Ramos (cell line): Measurements from ENCODE around the gene MSX2.
"Not testable (repeated sequence)": the region's sequence is repeated elsewhere in the genome, so short reads cannot be mapped to it uniquely, and the experiment has no call there.

Source experiments
- in situ Hi-C: fragments of 300-500 bp; cut with MboI; formaldehyde crosslinking; loops from one replicate; pipeline ENCODE4 v1.14.3; 2022; ENCODE audit warnings: low sequenced_read_pairs; ENCODE audit not compliant: unreplicated experiment

The MSX2 gene

DNA sequence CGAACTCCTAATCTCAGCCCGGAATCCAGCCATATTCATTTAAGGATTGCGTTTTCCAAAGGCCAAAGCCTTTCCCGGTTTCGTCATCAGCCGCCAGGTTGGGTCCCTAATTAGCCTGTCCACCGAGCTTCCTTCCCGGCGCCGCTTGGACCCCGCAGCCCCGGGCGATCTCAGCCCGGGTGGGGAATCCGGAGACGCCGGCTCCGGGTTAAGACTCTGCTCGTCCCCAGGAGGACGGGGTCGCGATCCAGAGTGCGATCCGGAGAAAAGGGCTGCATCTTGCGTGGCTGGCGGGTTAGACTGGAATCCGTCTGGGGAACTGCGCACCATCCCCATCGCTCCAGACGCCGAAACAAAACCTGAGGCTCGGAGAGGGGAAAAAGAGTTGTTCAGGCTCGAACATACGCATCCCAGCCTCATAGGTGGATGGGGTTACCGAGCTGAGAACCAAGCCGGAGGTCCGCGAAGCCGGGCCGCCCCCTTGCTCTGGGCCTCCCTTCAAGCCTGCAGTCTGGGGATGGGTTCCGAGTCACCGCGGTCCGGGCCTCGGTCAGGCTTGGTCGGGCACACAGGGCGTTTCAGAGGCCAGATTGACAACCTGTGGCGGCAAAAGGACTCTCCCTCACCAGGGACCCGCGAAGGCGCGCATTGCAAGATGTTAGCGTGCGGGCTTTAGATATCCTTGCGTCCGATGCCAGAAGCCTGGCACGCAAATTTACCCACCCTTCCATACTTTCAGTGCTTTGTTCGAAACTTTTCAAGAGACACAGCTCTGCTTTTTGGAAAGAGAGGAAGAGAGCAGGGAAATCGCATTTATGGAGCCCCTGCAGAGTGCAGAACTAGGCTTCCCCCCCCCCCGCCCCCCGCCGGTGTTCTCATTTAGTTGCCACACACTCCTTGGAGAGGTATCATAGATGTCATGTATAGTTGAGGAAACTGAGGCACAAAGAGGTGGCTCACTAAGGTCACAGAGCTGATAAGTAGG lies 7.9 kb downstream of the MSX2 start:
- in situ Hi-C loops, result no loop called here

DNA sequence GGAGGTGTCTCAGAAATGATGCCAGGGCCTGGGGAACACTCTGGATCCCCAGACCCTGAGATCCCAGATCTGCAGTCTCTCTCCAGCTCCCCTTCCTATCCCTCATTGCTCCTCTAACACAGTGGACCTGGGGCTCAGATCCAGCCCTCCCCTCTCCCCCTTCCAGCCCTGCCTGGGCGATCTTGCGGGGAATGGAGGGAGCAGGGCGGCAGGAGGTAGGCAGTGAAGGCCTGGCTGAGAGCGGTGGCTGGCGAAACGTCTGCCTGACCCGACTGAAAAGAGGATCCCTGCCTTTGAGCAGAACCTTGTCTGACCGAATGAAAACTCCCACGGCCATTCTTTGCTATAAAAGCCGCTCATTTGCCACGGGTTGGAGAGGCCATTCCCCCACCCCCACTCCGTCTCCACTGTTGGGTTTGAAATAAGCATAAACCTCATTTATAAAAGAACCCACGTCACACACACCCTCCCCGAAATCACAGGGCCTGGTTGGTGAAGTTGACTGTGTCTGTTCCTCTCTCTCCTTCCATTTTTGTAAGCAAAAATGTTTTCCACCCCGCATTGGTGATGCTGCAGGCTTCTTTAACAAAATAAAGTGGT lies 8.8 kb downstream of the MSX2 start:
- in situ Hi-C loops, result no loop called here

DNA sequence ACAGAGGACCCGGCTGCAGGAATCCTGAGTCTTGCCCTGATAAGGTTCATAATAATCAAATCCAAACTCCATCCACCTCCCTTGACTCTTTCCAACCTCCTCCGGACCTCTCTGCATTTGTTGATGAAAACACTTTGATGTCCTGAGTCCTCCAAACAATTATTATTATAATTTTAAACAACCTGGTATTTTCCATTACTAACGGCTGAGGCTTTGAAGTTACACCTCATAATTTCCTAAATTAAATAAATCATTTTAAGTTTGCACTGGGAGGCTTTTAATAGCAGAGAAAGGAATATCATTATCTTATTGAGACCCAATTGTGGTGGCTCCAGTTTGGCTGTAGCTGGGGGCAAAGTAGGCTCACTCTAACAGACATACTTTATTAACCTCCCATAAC lies 9.5 kb downstream of the MSX2 start:
- in situ Hi-C loops, result no loop called here

DNA sequence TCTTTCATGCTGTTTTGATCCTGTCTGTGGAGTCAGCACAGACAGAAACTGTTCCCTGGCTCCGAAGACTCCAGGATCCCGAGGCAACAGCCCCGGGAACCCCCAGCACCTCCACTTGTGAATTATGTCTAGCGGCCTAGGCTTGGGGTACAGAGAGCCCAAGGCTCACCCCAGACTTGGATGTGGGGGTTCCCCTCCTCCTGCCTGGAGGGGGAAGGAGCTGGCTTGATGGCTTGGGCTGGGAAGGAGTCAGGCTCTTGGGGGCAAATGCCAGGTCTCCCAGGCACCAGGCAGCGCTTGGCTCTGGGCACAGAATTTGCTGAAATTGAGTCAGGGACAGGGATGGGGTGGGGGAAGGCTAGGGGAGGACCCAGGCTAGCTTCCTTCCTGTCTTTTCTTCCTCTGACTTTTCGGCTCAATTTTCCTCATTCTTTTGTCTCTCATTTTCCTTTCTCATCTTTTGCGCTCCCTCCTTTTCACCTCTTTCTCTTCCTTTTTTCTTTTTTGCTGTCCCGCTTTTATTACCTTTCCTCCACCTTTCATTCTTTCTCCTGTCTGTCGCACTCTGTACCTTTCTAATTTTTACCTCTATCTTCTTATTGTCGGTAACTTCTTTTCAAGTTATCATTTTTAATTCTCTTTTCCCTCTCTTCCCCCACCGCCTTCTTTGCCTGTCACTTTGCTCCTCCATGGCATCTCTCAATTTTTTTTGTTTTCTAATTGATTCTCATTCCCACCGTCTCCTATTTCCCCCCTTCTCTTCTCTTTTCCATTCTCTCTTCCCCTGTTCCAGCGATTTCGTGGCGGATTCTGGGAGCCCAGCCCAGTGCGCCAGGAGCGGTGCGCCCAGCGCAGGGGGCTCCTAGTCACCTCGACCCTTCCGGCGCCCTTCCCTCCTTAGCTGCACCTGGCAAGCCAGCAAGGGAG lies 10.5 kb downstream of the MSX2 start:
- in situ Hi-C loops, result no loop called here

DNA sequence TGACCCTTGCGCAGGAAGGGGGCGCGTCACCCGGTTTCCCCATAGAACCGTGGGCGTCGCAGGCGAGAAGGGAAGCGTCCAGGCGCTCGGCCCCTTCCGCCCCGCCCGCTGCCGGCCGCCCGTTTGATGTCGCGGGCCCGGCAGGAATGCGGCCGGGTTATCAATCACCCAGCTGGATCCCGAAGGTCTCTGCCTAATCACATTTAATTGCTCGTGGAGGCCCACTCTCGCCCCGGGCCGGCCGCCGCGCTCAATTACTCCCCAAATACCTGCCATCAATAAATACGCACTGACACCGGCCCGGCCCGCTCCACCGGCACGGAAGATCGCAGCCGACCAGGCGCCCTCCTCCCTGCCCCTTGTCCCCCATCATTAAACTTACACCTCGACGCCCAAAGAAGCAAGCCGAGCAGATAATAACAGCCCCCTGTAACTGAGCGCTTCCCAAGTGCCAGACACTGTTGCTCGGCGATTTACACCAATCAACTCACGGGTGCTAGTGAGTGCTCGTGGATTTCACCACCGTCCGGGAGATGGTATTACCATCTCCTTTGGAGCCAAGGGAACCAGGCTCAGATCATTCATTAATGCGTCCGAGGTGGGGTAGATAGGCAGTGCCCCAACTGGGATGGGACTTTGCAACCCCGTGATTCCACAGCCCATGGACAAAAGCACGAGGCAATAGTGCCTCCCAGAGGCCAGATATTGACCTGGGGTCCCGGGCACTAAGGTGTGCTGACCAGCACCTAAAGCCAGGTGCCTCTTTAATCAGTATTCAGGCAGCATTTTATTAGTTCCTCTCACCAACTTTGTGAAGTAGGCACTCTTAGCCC lies 11.3 kb downstream of the MSX2 start:
- in situ Hi-C loops, result no loop called here

DNA sequence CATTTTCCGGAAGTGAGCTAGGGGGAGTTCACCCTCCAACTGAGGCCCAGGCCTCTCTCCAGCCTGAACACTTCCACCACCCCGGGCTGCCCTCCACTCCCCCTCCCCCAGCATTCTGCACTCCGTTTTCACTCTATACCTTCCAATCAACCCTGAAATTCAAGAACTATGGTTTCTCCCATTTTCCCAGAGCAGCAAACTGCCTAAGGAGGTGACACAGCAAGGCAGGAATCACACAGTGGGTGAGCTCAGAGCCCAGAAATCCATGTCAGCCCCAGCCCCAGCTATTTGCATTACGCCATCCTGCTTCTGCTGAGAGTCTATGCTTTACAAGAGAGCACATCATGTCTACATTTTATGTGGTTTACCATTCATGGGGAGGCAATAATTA lies 11.9 kb downstream of the MSX2 start:
- in situ Hi-C loops, result no loop called here

DNA sequence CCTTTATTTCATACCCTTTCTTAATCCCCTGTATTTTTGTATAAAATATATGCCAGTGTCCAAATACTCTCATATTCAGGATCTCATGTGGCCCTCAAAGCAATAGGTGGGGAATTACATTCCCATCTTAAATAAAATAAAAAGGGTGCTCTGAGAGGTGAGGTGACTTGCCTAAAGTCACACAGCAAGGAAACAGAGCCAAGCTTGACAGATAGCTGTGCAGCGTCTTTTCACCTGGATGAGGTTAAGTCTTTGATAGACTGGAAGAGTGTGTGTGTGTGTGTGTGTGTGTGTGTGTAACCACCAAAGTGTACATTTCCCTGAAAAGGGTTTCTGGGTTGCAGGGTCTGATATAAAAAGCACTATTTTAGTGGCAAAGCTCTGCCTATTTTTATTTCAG lies 12.4 kb downstream of the MSX2 start:
- in situ Hi-C loops, result no loop called here

DNA sequence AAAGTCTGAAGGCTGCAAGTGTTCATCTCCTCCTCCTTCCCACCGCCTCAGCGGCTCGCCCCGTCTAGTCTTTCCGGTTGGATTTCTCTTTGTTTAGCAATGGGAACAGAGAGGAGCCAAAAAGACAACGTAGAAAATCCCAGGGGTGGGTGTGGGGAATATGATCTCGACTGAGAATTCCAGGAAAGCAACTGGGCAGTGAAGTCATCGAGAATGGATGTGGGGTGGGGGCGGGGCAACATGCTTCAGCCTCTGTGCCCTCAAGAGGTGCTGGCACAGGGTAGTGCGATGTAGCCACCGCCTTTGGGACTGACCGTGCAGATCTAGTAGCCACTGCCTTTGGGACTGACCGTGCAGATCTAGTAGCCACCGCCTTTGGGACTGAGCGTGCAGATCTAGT lies 12.9 kb downstream of the MSX2 start:
- in situ Hi-C loops, result no loop called here

DNA sequence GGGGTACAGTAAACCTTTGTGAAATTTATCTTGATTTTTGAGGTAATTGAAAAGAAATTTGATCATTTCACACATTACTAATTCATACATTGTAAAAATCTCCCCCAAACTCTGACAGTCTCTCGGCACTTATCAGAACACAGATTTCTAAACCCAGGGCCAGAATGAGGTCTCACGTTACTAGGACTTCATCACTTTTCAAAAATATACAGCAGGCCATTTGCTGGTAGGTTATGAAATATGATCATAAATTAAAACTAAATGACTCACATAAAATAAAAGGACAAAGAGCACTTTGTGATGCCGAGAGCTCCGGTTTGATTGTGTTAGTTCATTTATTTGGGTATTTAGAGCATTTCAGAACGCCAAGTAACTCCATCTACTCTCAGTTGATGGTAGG lies 17.0 kb downstream of the MSX2 start:
- in situ Hi-C loops, result no loop called here

DNA sequence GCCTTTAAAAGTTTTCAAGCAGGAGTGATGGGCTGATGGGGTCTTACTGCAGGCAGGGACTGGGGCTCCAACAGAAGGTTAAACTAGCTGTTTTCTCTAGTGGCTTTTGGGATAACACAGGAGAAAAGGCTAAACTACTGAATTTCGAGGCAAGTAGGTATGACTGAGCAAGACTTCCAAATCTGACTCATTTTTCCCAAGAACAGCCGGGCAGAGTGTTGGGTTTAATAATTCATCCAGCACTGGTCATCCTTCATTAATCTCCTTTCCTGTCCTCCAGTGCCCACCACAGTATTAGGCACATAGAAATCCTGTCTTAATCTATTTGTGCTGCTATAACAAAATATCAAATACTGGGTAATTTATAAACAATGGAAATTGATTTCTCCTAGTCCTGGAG lies 20.5 kb downstream of the MSX2 start:
- in situ Hi-C loops, result no loop called here

DNA sequence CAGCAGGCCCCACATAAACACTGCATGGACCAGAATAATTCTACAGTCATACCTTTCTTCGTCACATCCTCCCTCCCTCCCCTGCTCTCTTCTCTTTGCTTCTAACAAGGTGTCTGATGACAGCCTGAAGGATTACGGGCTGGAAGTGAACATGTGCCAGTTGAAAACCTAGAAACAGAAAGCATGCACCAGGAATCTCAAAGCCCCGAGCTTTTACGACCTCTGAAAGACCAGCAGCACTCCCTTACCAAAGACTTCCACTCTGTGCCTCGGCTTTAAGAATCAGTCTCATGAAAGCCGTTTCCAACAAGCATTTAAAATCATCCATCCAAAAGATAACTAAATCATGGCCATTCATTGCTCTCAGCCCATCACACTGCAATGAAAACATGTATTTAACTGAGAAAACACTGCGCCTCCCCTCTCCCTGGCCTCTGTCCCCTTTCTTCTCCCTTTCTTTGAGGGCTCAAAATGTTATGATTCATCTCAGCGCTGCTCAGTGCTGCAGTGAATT lies 21.3 kb downstream of the MSX2 start:
- in situ Hi-C loops, result no loop called here

DNA sequence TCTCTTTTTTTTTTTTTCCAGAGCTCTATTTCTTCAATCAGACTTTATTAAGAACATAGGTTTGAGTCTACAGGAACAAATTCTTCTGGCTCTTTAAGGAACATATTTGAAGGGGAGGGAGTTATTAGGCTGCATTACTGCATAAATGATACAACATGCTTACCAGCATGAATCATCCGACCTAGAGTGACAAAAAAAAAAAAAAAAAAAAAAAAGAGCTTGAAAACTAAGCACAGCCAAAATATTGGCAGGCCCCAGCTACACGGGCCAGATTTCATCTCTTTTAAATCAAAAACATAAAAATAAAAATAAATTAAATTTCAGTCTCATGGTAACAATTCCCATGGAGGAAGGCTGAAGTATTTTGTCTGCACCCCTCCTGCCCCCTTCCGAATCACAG lies 26.3 kb downstream of the MSX2 start:
- in situ Hi-C loops, result no loop called here

DNA sequence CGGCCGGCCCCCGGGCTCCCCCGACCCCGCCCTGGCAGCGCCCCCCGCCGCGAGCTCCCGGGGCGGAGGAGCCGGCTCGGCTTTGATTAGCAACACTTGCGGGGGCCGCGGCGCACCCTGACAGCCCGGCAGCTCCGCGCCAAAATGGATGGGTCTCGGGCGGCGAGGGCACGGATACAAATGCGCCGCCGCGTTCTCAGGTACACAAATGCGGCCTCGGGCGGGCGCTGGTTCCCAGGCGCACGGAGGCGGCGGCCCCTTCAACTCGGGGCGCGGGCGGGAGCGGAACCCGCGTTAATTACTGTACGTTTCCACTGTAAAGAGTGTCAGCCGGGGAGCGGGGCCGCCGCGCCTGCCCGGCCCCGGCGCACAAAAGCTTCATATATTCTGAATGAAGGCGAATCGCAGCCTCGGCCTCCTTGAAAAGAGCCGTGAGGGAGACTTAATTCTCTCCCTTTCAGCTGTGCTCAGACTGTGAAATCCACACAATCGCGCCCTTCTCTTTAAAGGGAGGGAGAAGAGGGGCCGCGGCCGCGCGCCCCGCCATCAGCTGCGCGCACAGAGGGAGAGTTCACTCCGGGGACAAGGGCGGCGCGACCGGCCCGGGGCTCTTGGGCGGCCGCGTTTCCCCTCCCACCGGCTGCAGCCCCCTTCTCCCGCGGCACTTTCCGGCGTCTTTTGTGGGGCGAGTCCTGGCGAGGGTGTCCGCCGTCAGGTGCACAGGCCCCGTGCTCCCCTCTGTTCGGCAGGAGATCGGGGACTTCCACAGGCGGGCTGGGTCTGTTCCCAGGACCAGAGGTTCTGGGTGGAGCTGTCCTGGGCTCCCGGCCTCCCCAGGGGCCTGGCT lies 27.0 kb downstream of the MSX2 start:
- in situ Hi-C loops, result no loop called here

DNA sequence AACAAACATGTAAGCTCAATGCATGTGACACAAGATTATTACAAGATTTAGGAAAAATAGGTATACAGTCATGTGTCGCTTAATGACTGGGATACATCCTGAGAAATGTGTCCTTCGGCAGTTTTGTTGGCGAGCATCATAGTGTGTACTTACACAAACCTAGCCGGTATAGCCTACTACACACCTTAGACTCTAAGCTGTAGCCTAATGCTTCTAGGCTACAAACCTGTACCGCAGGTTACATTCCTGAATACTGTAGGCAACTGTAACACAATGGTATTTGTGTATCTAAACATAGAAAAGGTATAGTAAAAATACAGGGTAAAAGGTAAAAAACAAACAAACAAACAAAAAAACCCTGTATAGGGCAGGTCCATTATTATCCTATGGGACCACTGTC lies 27.7 kb downstream of the MSX2 start:
- in situ Hi-C loops, result no loop called here

DNA sequence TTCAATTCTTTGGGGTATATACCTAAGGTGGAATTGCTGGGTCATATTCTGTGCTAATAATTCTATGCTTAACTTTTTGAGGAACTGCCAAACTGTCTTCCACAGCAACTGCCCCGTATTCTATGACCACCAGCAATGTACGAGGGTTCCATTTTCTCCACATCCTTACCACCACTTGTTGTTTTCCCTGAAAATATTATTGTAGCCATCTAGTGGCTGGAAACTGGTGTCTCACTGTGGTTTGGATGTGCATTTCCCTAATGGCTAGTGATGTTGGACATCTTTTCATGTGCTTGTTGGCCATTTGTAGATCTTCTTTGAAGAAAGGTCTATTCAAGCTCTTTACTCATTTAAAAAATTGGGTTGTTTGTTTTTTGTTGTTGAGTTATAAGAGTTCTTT lies 30.7 kb downstream of the MSX2 start:
- in situ Hi-C loops, result no loop called here

DNA sequence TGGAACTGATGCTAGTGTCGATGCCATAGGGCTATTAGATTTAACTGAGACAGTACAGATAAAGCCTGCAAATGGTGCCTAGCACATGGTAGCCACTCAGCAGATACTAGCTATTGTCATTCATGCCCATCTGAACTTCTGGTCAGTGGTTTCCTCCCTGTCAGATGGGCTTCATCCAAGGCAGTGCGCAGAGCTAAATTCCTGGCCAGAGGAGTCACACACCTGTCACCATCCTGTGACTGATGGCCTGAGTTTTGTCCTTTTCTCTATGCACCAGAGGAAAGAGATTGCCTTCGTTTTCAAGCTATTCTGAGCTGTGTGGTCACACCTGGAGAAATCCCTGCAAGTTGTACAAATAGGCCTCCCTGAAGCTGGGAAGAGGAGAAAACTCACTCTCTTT lies 34.7 kb downstream of the MSX2 start:
- in situ Hi-C loops, result no loop called here

DNA sequence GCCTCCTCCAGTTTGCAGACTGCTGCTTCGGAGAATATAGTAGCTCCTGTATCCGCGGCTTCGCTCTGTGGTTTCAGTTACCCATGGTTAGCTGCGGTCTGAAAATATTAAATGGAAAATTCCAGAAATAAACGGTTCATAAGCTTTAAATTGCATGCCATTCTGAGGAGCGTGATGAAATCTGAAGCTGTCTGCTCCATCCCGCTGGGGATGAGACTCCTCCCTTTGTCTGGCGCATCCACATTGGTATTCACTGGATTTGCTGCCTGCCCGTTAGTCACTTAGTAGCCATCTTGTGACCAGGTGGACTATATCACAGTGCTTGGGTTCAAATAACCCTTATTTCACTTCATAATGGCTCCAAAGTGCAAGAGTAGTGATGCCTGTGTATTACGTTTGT lies 36.3 kb downstream of the MSX2 start:
- in situ Hi-C loops, result no loop called here

DNA sequence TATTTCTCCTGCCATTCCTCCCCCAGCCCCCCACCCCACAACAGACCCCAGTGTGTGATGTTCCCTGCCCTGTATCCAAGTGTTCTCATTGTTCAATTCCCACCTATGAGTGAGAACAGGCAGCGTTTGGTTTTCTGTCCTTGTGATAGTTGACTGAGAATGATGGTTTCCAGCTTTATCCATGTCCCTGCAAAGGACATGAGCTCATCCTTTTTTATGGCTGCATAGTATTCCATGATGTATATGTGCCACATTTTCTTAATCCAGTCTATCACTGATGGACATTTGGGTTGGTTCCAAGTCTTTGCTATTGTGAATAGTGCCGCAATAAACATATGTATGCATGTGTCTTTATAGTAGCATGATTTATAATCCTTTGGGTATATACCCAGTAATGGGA lies 37.0 kb downstream of the MSX2 start:
- in situ Hi-C loops, result not testable (repeated sequence)

DNA sequence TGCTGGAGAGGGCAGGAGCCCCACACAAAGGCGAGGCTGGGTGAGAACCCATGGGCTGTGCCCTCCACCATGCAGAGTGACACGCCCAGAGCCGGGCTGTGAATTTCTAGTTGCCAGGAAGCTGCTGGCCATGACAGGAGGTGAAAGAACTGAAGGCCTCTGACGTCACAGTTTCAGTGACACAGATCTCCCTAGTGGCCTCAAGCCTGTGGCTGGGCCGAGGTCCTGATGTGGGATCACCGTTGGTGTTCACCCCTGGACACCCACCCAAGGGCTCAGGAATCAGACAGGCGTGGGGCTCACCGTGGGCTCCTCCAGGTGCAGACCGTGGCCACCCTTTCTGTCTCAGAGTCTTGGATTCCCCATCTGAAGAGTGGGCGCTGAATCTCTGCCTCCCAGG lies 39.9 kb downstream of the MSX2 start:
- in situ Hi-C loops, result no loop called here
